GM23338 (cell line): ENCODE results near the gene CDC34.

Experiments
- CTCF ChIP-seq, 2 experiments: fragments of 200-600 bp in 1 of 2; sonication (generic) in 1 of 2; conservative IDR thresholded peaks; 2 replicates each; pipeline versions ENCODE4 v1.5.1 to v1.6.1; 2016 to 2017; ENCODE audit warnings: antibody characterized with exemption in 2 of 2, low read depth in 2 of 2, mild to moderate bottlenecking in 2 of 2, moderate library complexity in 1 of 2
- STAT1 ChIP-seq: IDR thresholded peaks from one replicate; pipeline ENCODE4 v1.6.1; 2016; ENCODE audit warnings: antibody characterized with exemption; ENCODE audit not compliant: unreplicated experiment

GRCh38 chr19:579111-579841 lies 47.7 kb downstream of the CDC34 start:
- TF ChIP-seq CTCF (conservative IDR thresholded peaks at IDR 0.05; ENCODE audit: low read depth in 2 of 2) (no peak), STAT1 (no peak)
